GM12878 (cell line): ENCODE data around the gene SLC35A4. TPM values are rescaled to one million over a fixed set of nuclear protein-coding genes. Genes with fewer than 3 reads are reported as not detected.

Experiments used
- ATF3 ChIP-seq: IDR thresholded peaks from 2 replicates; pipeline ENCODE4 v1.6.1; 2011; ENCODE audit warnings: low read depth, mild to moderate bottlenecking, low read length, moderate library complexity, borderline replicate concordance; ENCODE audit errors: extremely low read depth
- CBX5 ChIP-seq: sonication (generic); IDR thresholded peaks from 2 replicates; pipeline ENCODE4 v1.6.1; 2016; ENCODE audit warnings: low read depth, moderate library complexity, mild to moderate bottlenecking, inconsistent platforms
- CEBPB ChIP-seq, 2 experiments: fragments of 150-350 bp in 1 of 2; IDR thresholded peaks; 2 replicates each; pipeline ENCODE4 v1.6.1; 2012 to 2014; ENCODE audit warnings: low read depth in 2 of 2, low read length in 2 of 2, borderline replicate concordance in 1 of 2, inconsistent platforms in 1 of 2
- CHD4 ChIP-seq: fragments of 200-600 bp; sonication (generic); IDR thresholded peaks from 2 replicates; pipeline ENCODE4 v1.6.1; 2016; ENCODE audit warnings: mild to moderate bottlenecking
- EED ChIP-seq: sonication (generic); IDR thresholded peaks from 2 replicates; pipeline ENCODE4 v1.6.1; 2016; ENCODE audit warnings: antibody characterized with exemption, low read depth
- EGR1 ChIP-seq, 2 experiments: IDR thresholded peaks; 1 replicate in 1 of 2; 2 replicates in 1 of 2; pipeline ENCODE4 v1.6.1; 2011 to 2012; ENCODE audit warnings: low read depth in 2 of 2, low read length in 2 of 2, borderline replicate concordance in 1 of 2, mild to moderate bottlenecking in 1 of 2, moderate library complexity in 1 of 2
- ELK1 ChIP-seq: IDR thresholded peaks from 2 replicates; pipeline ENCODE4 v1.6.1; 2012; ENCODE audit warnings: low read depth, low read length, improper control_type of control experiment
- ETV6 ChIP-seq, 2 experiments: fragments of 450-650 bp in 1 of 2; IDR thresholded peaks in 1 of 2; conservative IDR thresholded peaks in 1 of 2; 2 replicates each; pipeline ENCODE4 v1.6.1; 2014; ENCODE audit warnings: antibody characterized with exemption in 1 of 2, borderline replicate concordance in 1 of 2, low read depth in 1 of 2, mild to moderate bottlenecking in 1 of 2, moderate library complexity in 1 of 2
- FOS ChIP-seq: IDR thresholded peaks from 3 replicates; pipeline ENCODE4 v1.6.1; 2011; ENCODE audit warnings: borderline replicate concordance; ENCODE audit not compliant: insufficient read length; ENCODE audit errors: extremely low read depth
- JUNB ChIP-seq: IDR thresholded peaks from 2 replicates; pipeline ENCODE4 v1.6.1; 2016; ENCODE audit warnings: antibody characterized with exemption, mild to moderate bottlenecking
- LARP7 ChIP-seq: fragments of 450-650 bp; IDR thresholded peaks from 2 replicates; pipeline ENCODE4 v1.6.1; 2017; ENCODE audit warnings: mild to moderate bottlenecking
- MTA2 ChIP-seq: fragments of 450-650 bp; IDR thresholded peaks from 2 replicates; pipeline ENCODE4 v1.6.1; 2016; ENCODE audit warnings: low read depth, mild to moderate bottlenecking, moderate library complexity
- NFIC ChIP-seq: IDR thresholded peaks from 2 replicates; pipeline ENCODE4 v1.6.1; 2012; ENCODE audit warnings: low read depth, mild to moderate bottlenecking, inconsistent platforms, low read length, moderate library complexity
- PKNOX1 ChIP-seq: fragments of 450-650 bp; IDR thresholded peaks from 2 replicates; pipeline ENCODE4 v1.6.1; 2016; ENCODE audit warnings: mild to moderate bottlenecking
- PML ChIP-seq: IDR thresholded peaks from 2 replicates; pipeline ENCODE4 v1.6.1; 2012; ENCODE audit warnings: low read length, inconsistent platforms
- SIX5 ChIP-seq: IDR thresholded peaks from 2 replicates; pipeline ENCODE4 v1.6.1; 2011; ENCODE audit warnings: mild to moderate bottlenecking, low read depth, low read length, moderate library complexity; ENCODE audit not compliant: severe bottlenecking
- STAT1 ChIP-seq: fragments of 450-650 bp; conservative IDR thresholded peaks from 2 replicates; pipeline ENCODE4 v1.6.1; 2014; ENCODE audit warnings: antibody characterized with exemption, mild to moderate bottlenecking
- TCF12 ChIP-seq: IDR thresholded peaks from 2 replicates; pipeline ENCODE4 v1.6.1; 2011; ENCODE audit warnings: low read depth, mild to moderate bottlenecking, low read length
- TCF7 ChIP-seq: IDR thresholded peaks from 2 replicates; pipeline ENCODE4 v1.6.1; 2014; ENCODE audit warnings: antibody characterized with exemption, borderline replicate concordance
- USF2 ChIP-seq: IDR thresholded peaks from 2 replicates; pipeline ENCODE4 v1.6.1; 2011; ENCODE audit warnings: low read depth, low read length, improper control_type of control experiment, borderline replicate concordance
- WRNIP1 ChIP-seq: IDR thresholded peaks from 2 replicates; pipeline ENCODE4 v1.6.1; 2011; ENCODE audit warnings: low read depth, low read length, improper control_type of control experiment, borderline replicate concordance
- ZBTB4 ChIP-seq: fragments of 450-650 bp; formaldehyde crosslinking; IDR thresholded peaks from 2 replicates; pipeline ENCODE4 v1.4.0; 2022; ENCODE audit warnings: mild to moderate bottlenecking, moderate library complexity
- ZNF274 ChIP-seq: IDR thresholded peaks from one replicate; pipeline ENCODE4 v1.8.0; 2011; ENCODE audit not compliant: insufficient read length, insufficient read depth
- polyA plus RNA-seq, 11 experiments: library from polyadenylated mRNA; depleted of rRNA in 4 of 11; unstranded in 6 of 11; stranded (reverse) in 5 of 11; fragments of >200 nt; fragmentation: Nextera tagmentation in 4 of 11; fragmentation: Illumina TruSeq in 1 of 11; extraction: Ambion mirVana in 4 of 11; extraction: Trizol in 1 of 11; gene quantifications; 1 replicate in 1 of 11; 2 replicates in 10 of 11; pipeline versions ENCODE4 v1.2.1 to v1.2.3, GENCODE V29; 2011 to 2016; ENCODE audit warnings: inconsistent platforms in 2 of 11, missing spikeins in 2 of 11, low read depth in 1 of 11
- total RNA-seq, 4 experiments: library from RNA; depleted of rRNA in 3 of 4; stranded (reverse); fragments of >200 nt in 3 of 4; fragmentation: Illumina TruSeq in 1 of 4; extraction: Trizol in 1 of 4; gene quantifications; 2 replicates each; pipeline versions ENCODE4 v1.2.1 to v1.2.3, GENCODE V29; 2013 to 2021

The SLC35A4 gene
- total and polyA plus RNA-seq, 10 of the 15 experiments (the other 5 are each of a cell fraction or from before 2014, with no cell fraction given): 23.8 to 167 (median 114) TPM

GRCh38 chr5:140564196-140565023 is at the start of gene SLC35A4, which contains the start of gene APBB3 (continued):
- TF ChIP-seq CEBPB (IDR thresholded peaks at IDR 0.05; ENCODE audit: borderline replicate concordance in 1 of 2, low read depth in 2 of 2, low read length in 2 of 2): 0 out of 4 replicates have a peak, but pooled peaks of 1 of the 2 experiments have one; percentile 15
- peak; percentile 45 for TF ChIP-seq SIX5
- peak; percentile 97 for TF ChIP-seq ELK1
- no peak for TF ChIP-seq ZNF274
- TF ChIP-seq FOS: no peak
- no peak for TF ChIP-seq WRNIP1
- TF ChIP-seq TCF7: no peak
- TF ChIP-seq PML: 0 out of 2 replicates have a peak, but pooled peaks have one; percentile 53
- peak; percentile 41 for TF ChIP-seq EED
- no peak for TF ChIP-seq NFIC
- TF ChIP-seq ATF3: peak; percentile 71; the same call in 1 of the 2 replicates
- TF ChIP-seq PKNOX1: peak; percentile 89
- peak in 1 of 2 experiments; percentile 21; a peak in 1 of 4 replicates for TF ChIP-seq ETV6 (conservative IDR thresholded peaks at IDR 0.05 in 1 of 2, IDR thresholded peaks at IDR 0.05 in 1 of 2; ENCODE audit: borderline replicate concordance in 1 of 2, low read depth in 1 of 2)
- no peak; the same call in 1 of the 2 replicates for TF ChIP-seq CHD4
- TF ChIP-seq CBX5: no peak
- TF ChIP-seq ZBTB4 (CRISPR knock-in tag): no peak
- TF ChIP-seq USF2: peak; percentile 73
- TF ChIP-seq STAT1: no peak
- TF ChIP-seq EGR1 (IDR thresholded peaks at IDR 0.05; ENCODE audit: borderline replicate concordance in 1 of 2, low read depth in 2 of 2, low read length in 2 of 2): peak in 1 of 2 experiments; percentile 86; a peak in 1 of 3 replicates
- TF ChIP-seq TCF12: no peak
- TF ChIP-seq MTA2: peak; percentile 74; the same call in 1 of the 2 replicates
- peak; percentile 52; the same call in 1 of the 2 replicates for TF ChIP-seq JUNB
- TF ChIP-seq LARP7: peak; percentile 26; the same call in 1 of the 2 replicates
